ENCODE data around the gene ZNF688.
"Not testable (repeated sequence)": the region's sequence is repeated elsewhere in the genome, so short reads cannot be mapped to it uniquely, and the experiment has no call there.

The ZNF688 gene

GRCh38 chr16:30557707-30557956 lies 13.9 kb downstream of the ZNF688 start:
- DNase-seq (ENCODE audit: low read depth) = no peak

DNA sequence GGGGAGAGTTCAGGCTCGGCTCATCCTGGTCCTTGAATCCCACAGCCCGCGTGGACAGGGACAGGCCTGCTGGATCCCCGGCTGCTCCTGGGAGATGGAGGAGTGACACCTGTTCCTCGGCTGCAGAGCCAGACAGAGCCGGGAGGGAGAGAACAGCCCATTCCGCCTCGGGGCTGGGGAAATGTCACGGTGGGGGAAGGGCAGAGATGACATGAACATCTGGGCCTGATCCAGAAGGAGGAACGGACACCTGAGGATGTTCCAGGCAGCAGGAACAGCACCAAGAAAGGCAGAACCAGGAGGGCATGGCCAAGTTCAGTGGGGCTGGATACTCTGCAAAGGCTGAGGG lies 15.4 kb downstream of the ZNF688 start:
- DNase-seq (ENCODE audit: low read depth) = no peak

- DNase-seq (ENCODE audit: low read depth) = no peak
Measured at GRCh38 chr16:30555315-30556124, 16.0 kb downstream of the ZNF688 start.

- no peak for DNase-seq (ENCODE audit: low read depth)
Measured at GRCh38 chr16:30554557-30555314, 16.8 kb downstream of the ZNF688 start.

- DNase-seq (ENCODE audit: low read depth) = no peak
Measured at GRCh38 chr16:30553393-30553899, 18.1 kb downstream of the ZNF688 start.

- DNase-seq (ENCODE audit: low read depth) = no peak
Measured at GRCh38 chr16:30552956-30553355, 18.6 kb downstream of the ZNF688 start.

DNA sequence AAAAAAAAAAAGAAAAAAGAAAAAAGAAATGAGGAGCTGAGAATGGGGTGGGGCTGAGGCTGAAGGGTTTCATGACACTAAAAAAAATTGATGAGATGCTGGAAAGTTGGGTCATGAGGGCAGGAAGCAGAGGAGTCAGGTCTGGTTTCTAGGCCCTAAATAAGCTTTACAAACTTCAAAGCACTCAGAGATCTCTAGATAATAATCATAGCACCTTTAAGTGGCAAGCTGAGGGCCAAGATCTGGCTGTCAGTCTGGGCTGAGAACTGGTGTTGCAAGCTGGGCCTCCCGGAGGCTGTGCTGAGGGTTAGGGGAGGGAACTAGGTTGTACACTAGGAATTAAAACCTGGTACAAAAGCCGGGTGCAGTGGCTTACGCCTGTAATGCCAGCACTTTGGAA lies 19.7 kb downstream of the ZNF688 start:
- no peak for DNase-seq (ENCODE audit: low read depth)

- DNase-seq (ENCODE audit: low read depth) = no peak
Measured at GRCh38 chr16:30548416-30549253, 22.9 kb downstream of the ZNF688 start.

DNA sequence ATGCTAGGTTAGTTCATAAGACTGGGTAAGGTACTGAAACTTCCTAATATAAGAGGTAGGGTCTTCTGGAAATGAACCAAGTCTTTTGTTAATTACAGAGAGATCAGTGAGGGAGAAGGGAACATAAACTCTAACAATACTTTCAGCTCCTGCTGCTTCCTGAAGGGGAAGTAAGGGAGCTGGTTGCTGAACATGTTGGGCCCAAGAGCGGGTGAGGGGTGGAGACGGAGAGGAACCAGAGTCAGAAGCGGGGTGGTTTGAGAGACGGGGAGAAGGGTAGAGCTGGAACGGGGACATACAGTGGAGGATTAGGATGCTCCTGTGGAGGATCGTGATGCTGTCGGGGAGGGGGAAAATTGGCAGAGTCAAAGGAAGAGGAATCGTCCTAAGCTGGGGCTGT lies 25.4 kb downstream of the ZNF688 start:
- no peak for DNase-seq (ENCODE audit: low read depth)

GRCh38 chr16:30543067-30543466 lies 28.4 kb downstream of the ZNF688 start:
- DNase-seq (ENCODE audit: low read depth) = no peak

- DNase-seq (ENCODE audit: low read depth) = no peak
Measured at GRCh38 chr16:30541502-30542329, 29.8 kb downstream of the ZNF688 start.

GRCh38 chr16:30540916-30541464 lies 30.5 kb downstream of the ZNF688 start:
- not testable (repeated sequence) for DNase-seq (ENCODE audit: low read depth)

DNA sequence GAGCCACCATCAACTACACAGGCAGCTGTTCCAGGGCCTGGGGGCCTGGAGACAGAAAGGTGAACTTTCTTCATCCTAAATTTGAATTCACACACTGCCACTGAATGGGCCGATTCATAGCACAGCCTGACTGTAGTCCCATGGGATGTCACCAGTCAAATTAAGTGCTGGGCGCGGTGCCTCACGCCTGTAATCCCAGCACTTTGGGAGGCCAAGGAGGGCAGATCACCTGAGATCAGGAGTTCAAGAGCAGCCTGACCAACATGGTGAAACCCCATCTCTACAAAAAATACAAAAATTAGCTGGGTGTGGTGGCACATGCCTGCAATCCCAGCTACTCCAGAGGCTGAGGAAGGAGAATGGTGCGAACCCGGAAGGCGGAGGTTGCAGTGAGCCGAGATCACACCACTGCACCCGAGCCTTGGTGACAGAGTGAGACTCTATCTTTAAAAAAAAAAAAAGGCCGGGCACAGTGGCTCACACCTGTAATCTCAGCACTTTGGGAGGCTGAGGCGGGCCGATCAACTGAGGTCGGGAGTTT lies 31.5 kb downstream of the ZNF688 start:
- DNase-seq (ENCODE audit: low read depth) = not testable (repeated sequence)

DNA sequence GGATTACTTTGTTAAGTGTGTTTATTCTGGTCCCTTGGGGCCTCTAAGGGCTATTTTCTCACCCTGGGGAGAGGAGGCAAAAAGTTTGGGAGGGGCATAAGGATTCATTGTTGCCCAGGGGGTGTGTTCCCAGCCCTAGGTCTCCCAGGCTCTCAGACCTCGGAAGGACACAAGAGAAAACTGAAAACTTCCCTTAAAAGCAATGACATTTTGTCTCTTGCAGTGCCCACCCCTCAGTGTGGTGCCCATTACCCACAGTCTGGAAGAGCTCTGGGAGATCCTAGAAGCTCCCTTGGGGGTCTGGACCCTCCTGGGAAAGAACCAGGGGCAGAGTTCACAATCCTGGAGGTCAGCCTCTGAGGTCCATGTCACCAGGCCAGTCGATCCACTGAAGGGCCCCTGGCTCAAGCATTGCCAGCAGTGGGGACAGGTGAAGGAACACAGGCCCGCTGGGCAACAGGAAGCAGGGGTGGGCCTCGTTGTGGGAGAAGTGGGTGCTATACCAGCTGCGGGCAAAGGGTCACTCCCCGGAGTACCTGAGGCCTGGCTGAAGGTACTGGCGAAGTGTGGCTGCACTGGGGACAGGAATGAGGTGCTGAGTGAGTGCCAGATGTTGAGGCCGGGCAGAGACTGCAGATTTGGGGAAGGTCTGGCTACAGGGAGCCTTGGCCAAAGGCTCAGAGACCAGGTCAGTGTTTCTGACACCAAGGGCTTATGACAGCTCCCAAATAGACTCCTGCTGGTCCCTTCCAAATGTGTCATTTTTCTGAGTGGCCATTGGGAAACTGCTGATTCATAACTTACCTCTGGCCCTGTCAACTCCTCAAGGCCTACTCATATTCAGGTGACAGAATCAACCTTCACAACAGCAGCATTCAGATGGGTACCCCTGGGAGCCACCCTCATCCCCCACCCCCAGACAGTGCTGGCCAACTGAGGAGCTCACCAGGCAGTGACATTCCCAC lies 32.2 kb downstream of the ZNF688 start:
- DNase-seq (ENCODE audit: low read depth) = no peak

DNA sequence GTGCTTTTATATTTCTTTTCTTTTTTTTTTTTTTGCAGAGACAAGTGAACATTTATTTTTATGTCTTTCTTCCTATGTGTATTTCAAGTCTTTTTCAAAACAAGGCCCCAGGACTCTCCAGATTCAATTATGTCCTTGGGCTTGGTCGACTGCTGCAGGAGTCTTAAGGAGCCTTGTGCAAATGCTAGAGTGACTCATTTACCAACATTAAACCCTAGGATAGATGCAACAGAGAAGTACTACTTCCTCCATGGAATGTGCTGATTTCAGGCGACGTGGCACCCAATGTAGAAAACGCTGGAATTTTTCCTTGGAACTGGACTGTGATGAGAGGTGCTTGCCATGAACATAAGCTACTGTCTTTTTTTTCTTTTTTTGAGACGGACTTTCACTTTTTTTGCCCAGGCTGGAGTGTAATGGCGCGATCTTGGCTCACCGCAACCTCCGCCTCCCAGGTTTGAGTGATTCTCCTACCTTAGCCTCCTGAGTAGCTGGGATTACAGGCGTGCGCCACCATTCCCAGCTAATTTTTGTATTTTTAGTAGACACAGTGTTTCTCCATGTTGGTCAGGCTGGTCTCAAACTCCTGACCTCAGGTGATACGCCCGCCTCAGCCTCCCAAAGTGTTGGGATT lies 35.0 kb downstream of the ZNF688 start:
- DNase-seq (ENCODE audit: low read depth) = not testable (repeated sequence)

GRCh38 chr16:30535777-30536190 lies 35.7 kb downstream of the ZNF688 start:
- DNase-seq (ENCODE audit: low read depth) = no peak

GRCh38 chr16:30535106-30535776 lies 36.3 kb downstream of the ZNF688 start:
- DNase-seq (ENCODE audit: low read depth) = no peak

- DNase-seq (ENCODE audit: low read depth) = no peak
Measured at GRCh38 chr16:30534368-30535105, 37.0 kb downstream of the ZNF688 start, which contains the start of gene ZNF747. Gene ZNF747 (minus strand): TSS chr16:30534858. CDS start chr16:30534679, 179 bp downstream.
